OCI-M2 (cell line): ENCODE measurements around the gene MAP1B.
"Not testable (repeated sequence)": the region's sequence is repeated elsewhere in the genome, so short reads cannot be mapped to it uniquely, and the experiment has no call there.

Experiments used
- DNase-seq: peaks from one replicate; lab custom pipeline; 2025; ENCODE audit not compliant: unreplicated experiment; lab: John Stamatoyannopoulos, UW

MAP1B gene

GRCh38 chr5:72107131-72107900 lies at the start of gene MAP1B:
TSS of gene MAP1B (plus strand) at chr5:72107475. CDS start at chr5:72107532, 57 bp downstream.
- DNase-seq: no peak

- no peak for DNase-seq
These were observed 49.5 kb upstream of the MAP1B start for GRCh38 chr5:72057816-72058215.

- peak; percentile 2 for DNase-seq
These were observed 44.0 kb upstream of the MAP1B start for GRCh38 chr5:72063219-72063819.

- DNase-seq: no peak
These were observed 42.3 kb upstream of the MAP1B start for GRCh38 chr5:72064801-72065570.

GRCh38 chr5:72065751-72066255 lies 41.5 kb upstream of the MAP1B start:
- DNase-seq: no peak

GRCh38 chr5:72066705-72067107 lies 40.6 kb upstream of the MAP1B start:
- DNase-seq: no peak

- no peak for DNase-seq
These were observed 39.4 kb upstream of the MAP1B start for GRCh38 chr5:72067682-72068470.

GRCh38 chr5:72070529-72070928 lies 36.7 kb upstream of the MAP1B start:
- DNase-seq: no peak

GRCh38 chr5:72071906-72072305 lies 35.4 kb upstream of the MAP1B start:
- no peak for DNase-seq

- DNase-seq: no peak
These were observed 33.0 kb upstream of the MAP1B start for GRCh38 chr5:72074251-72074650.

- DNase-seq: no peak
These were observed 31.8 kb upstream of the MAP1B start for GRCh38 chr5:72075461-72075860.

GRCh38 chr5:72076621-72077300 lies 30.5 kb upstream of the MAP1B start:
- no peak for DNase-seq

GRCh38 chr5:72077390-72077789 lies 29.9 kb upstream of the MAP1B start:
- no peak for DNase-seq

- no peak for DNase-seq
These were observed 28.0 kb upstream of the MAP1B start for GRCh38 chr5:72079288-72079687.

- no peak for DNase-seq
These were observed 25.2 kb upstream of the MAP1B start for GRCh38 chr5:72082048-72082447.

- DNase-seq: no peak
These were observed 22.4 kb upstream of the MAP1B start for GRCh38 chr5:72084876-72085275.

GRCh38 chr5:72085319-72085718 lies 22.0 kb upstream of the MAP1B start:
- DNase-seq: no peak

GRCh38 chr5:72089713-72090112 lies 17.6 kb upstream of the MAP1B start:
- not testable (repeated sequence) for DNase-seq

- DNase-seq: no peak
These were observed 15.2 kb upstream of the MAP1B start for GRCh38 chr5:72092074-72092473.

- DNase-seq: no peak
These were observed 14.1 kb upstream of the MAP1B start for GRCh38 chr5:72093217-72093616.
